ENCODE data around the gene GATD1. TPM values are rescaled to one million over a fixed set of nuclear protein-coding genes. Genes with fewer than 3 reads are reported as not detected.

GATD1 gene
- total RNA-seq, 2 donors from 2014 or later, result 33.0 to 38.8 TPM

DNA sequence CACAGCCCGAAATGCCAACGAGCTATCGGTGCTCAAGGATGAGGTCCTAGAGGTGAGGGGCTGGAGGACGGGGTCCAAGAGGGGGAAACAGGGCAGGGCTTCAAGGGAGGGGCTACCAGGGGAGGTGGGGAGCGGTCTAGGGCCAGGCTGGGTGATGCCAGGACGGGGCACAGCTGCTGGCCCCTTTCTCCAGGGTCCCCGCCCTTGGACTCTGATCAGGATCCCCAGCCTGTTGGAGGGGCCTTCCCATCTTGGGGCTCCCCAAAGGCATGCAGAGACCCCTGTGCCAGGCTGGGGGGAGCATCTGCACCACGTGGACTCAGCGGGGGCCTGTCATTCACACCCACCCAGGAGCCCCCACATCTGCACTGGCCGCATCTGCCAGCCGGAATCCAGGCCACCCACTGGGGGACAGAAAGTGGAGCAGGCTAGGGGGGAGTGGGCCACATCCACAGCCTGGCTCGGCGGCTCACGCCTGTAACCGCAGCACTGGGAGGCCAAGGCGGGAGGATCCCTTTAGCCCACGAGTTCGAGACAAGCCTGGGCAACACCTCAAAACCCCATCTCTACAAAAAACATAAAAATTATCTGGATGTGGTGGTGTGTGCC lies 52.4 kb downstream of the GATD1 start:
- intact Hi-C loops (cut with DNase I), result loop anchor here (5.0 to 10.0 kb wide), 3 partner anchors 60 to 170 kb away; no protein-coding TSS in a partner anchor
- no peak for DNase-seq (ENCODE audit: low spot score)

DNA sequence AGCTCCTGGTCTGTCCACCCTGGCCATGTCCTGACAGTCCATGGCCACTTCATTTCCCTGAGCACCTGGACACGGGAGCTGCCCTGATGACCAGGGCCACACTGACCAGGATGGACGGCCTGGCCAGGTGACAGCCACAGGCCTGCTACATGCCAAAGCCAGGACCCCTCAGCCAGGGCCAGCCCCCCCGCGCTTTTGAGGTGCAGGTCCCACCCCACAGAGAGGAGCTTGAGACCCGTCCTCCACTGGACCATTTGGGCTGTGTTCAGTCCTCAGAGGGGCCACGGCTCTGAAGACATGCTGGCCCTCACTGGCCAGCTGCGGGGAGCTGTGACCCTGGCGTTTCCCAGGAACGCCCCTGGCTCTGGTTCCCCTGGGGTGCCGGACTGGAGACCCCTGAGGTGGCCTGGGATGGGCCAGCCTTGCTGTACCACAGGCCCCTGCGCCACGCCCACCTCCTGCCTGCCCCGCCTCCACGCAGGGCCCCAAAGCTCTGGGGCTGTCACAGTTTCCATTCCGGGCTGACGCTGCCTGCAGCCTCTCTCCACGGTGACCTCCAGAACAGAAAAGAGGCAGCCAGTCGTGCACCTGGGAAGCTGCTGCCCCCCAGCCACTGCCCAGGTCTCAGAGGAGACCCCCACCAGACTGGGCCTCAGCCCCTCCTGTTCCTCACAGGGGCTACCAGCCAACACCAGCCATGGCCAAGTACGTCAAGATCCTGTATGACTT lies 53.1 kb downstream of the GATD1 start:
- no peak for DNase-seq (ENCODE audit: low spot score)
- intact Hi-C loops (cut with DNase I), result loop anchor here (5.0 to 10.0 kb wide), 3 partner anchors 59 to 169 kb away; no protein-coding TSS in a partner anchor

DNA sequence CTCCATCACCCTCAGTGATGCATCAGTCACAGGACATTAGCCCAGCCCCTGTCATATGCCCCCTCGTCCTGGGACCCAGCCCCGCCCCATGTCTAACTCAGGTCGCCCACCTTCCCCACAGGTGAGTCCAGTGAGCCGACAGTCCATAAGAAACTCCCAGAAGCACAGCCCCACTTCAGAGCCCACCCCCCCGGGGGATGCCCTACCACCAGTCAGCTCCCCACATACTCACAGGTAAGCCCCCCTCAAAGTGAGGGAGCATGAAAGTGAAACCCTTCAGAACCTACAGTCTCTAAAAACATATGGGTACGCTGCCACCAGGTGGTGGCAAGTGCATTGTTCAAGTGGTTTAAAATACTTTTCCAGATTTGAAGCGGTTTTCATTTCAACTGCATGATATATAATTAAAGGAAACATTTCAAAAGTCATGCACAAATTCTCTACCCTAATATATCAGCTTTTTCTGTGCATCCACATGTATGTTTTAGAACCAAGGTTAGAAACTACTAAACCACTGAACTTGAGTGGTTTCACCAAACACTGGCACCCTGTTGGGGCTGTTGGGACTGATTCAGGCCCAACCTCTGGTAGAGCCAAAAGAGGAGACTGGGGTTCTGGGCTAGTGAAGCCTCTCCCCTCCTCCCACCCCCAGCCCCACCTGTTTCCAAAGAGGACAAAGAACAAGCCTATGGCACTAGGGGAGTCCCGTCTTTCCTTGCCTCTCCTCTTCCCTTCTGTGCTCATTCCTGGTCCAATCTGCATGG lies 54.0 kb downstream of the GATD1 start:
- intact Hi-C loops (cut with DNase I), result loop anchor here (5.0 to 10.0 kb wide), 3 partner anchors 59 to 169 kb away; no protein-coding TSS in a partner anchor
- no peak for DNase-seq (ENCODE audit: low spot score)

DNA sequence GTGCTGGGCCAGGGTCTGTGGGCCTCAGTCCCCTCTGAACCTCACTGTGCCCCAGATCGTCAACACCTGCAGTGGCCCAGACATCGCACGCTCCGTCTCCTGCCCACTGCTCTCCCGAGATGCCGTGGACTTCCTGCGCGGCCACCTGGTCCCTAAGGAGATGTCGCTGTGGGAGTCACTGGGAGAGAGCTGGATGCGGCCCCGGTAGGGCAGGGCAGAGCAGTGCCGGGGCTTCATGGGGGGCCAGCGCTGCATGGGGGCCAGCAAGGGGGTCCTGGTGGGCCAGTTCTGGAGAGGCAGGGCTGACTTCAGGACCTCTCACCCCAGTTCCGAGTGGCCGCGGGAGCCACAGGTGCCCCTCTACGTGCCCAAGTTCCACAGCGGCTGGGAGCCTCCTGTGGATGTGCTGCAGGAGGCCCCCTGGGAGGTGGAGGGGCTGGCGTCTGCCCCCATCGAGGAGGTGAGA lies 54.9 kb downstream of the GATD1 start:
- intact Hi-C loops (cut with DNase I), result loop anchor here (5.0 to 10.0 kb wide), 3 partner anchors 58 to 168 kb away; no protein-coding TSS in a partner anchor
- DNase-seq (ENCODE audit: low spot score), result no peak

DNA sequence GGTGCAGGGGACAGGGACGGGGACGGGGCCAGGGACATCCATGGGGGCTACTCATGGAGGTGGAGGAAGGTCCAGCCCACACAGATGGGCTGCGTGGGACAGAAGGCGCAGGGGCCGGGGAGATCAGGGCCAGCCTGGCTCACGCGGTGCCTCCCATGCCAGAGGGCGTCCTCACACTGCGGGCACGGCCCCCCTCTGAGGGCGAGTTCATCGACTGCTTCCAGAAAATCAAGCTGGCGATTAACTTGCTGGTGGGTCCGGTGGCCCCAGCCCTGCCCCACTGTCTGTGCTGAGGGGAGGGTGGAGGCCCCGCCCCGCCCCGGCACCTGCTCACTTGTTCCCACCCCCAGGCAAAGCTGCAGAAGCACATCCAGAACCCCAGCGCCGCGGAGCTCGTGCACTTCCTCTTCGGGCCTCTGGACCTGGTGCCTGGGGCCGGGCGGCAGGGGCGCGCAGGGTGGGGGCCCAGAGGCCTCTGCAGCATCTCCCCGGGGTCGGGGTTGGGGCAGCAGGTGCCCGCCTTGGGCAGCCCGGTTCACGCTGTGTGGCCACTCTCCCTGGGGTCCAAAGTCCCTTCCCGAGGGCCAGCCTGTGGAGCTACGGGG lies 55.4 kb downstream of the GATD1 start:
- DNase-seq (ENCODE audit: low spot score), result peak; percentile 88
- intact Hi-C loops (cut with DNase I), result loop anchor here (5.0 to 10.0 kb wide), 3 partner anchors 57 to 167 kb away; no protein-coding TSS in a partner anchor

GRCh38 chr11:721247-721740 lies 56.0 kb downstream of the GATD1 start:
- no peak for DNase-seq (ENCODE audit: low spot score)
- intact Hi-C loops (cut with DNase I), result loop anchor here (5.0 to 10.0 kb wide), 3 partner anchors 56 to 166 kb away; no protein-coding TSS in a partner anchor

DNA sequence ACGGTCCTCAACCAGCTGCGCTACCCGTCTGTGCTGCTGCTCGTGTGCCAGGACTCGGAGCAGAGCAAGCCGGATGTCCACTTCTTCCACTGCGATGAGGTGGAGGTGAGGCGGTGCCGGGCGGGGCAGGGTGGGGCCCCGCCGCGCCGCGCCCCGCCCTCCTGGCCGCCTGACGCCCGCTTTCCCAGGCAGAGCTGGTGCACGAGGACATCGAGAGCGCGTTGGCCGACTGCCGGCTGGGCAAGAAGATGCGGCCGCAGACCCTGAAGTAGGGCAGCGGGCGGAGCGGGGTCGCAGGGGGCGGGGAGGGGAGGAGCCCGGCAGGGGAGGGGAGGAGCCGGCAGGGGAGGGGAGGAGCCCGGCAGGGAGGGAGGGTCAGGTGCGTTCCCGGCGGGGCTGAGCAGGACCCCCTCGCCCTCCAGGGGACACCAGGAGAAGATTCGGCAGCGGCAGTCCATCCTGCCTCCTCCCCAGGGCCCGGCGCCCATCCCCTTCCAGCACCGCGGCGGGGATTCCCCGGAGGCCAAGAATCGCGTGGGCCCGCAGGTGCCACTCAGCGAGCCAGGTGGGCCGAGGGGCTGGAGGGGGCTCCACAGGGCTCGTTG lies 56.5 kb downstream of the GATD1 start:
- intact Hi-C loops (cut with DNase I), result loop anchor here (5.0 to 10.0 kb wide), 3 partner anchors 56 to 166 kb away; no protein-coding TSS in a partner anchor
- DNase-seq (ENCODE audit: low spot score), result no peak

- intact Hi-C loops (cut with DNase I), result loop anchor here (5.0 to 10.0 kb wide), 3 partner anchors 55 to 165 kb away; no protein-coding TSS in a partner anchor
- no peak for DNase-seq (ENCODE audit: low spot score)
Observed at GRCh38 chr11:720017-720641, 57.2 kb downstream of the GATD1 start.

- intact Hi-C loops (cut with DNase I), result loop anchor here (5.0 to 10.0 kb wide), 3 partner anchors 55 to 165 kb away; no protein-coding TSS in a partner anchor
- no peak for DNase-seq (ENCODE audit: low spot score)
Observed at GRCh38 chr11:719214-720016, 57.9 kb downstream of the GATD1 start.

Other genes with a start within 250 kb of the GATD1 start
- 10 to 100 TPM; 37.2 to 48.5 TPM for gene HRAS, start 241.9 kb downstream of the GATD1 start, total RNA-seq
- under 1 TPM; 0.43 to 0.56 TPM for gene LRRC56, start 240.0 kb downstream of the GATD1 start, total RNA-seq
- gene LMNTD2, start 216.7 kb downstream of the GATD1 start, total RNA-seq, result under 1 TPM; 0.43 to 0.56 TPM
- gene RASSF7, start 216.5 kb downstream of the GATD1 start, total RNA-seq, result 1 to 10 TPM; 2.1 to 2.6 TPM
- 10 to 100 TPM; 18.3 to 20.8 TPM for gene PHRF1, start 201.0 kb downstream of the GATD1 start, total RNA-seq
- 10 to 100 TPM; 10.3 to 16.4 TPM for gene IRF7, start 161.5 kb downstream of the GATD1 start, total RNA-seq
- under 1 TPM in 1 of 2 donors, not detected in 1; 0.10 TPM for gene CDHR5, start 152.5 kb downstream of the GATD1 start, total RNA-seq
- not detected for gene SCT, start 150.3 kb downstream of the GATD1 start, total RNA-seq
- under 1 TPM; 0.48 to 0.51 TPM for gene DRD4, start 140.2 kb downstream of the GATD1 start, total RNA-seq
- gene DEAF1, start 82.3 kb downstream of the GATD1 start, total RNA-seq, result 10 to 100 TPM; 22.9 to 25.5 TPM
- gene TMEM80, start 81.7 kb downstream of the GATD1 start, total RNA-seq, result 10 to 100 TPM; 13.5 to 19.3 TPM
- gene EPS8L2, start 71.3 kb downstream of the GATD1 start, total RNA-seq, result 10 to 100 TPM; 23.8 to 38.3 TPM
- 100 to 1,000 TPM in 1 of 2 donors, 10 to 100 TPM in 1; 76.8 to 109 TPM for gene TALDO1, start 30.0 kb downstream of the GATD1 start, total RNA-seq
- not detected for gene CEND1, start 12.6 kb upstream of the GATD1 start, total RNA-seq
- gene SLC25A22, start 20.8 kb upstream of the GATD1 start, total RNA-seq, result 10 to 100 TPM; 10.6 to 11.2 TPM
- gene PIDD1, start 27.7 kb upstream of the GATD1 start, total RNA-seq, result 1 to 10 TPM; 6.0 to 6.5 TPM
- gene RPLP2, start 32.5 kb upstream of the GATD1 start, total RNA-seq, result 1,000 to 10,000 TPM; 1,286 to 1,386 TPM
- 10 to 100 TPM; 80.7 to 85.5 TPM for gene PNPLA2, start 41.4 kb upstream of the GATD1 start, total RNA-seq
- gene CRACR2B, start 50.4 kb upstream of the GATD1 start, total RNA-seq, result 1 to 10 TPM; 3.5 to 4.3 TPM
- 100 to 1,000 TPM; 473 to 490 TPM for gene CD151, start 55.5 kb upstream of the GATD1 start, total RNA-seq
- gene POLR2L, start 65.0 kb upstream of the GATD1 start, total RNA-seq, result 10 to 100 TPM; 63.9 to 91.4 TPM
- 10 to 100 TPM; 75.7 to 97.3 TPM for gene TSPAN4, start 65.4 kb upstream of the GATD1 start, total RNA-seq
- 10 to 100 TPM; 57.9 to 88.5 TPM for gene CHID1, start 133.3 kb upstream of the GATD1 start, total RNA-seq
- gene AP2A2, start 148.4 kb upstream of the GATD1 start, total RNA-seq, result 100 to 1,000 TPM in 1 of 2 donors, 10 to 100 TPM in 1; 83.5 to 117 TPM